GM19463 (cell line): ENCODE measurements around the gene NEK5.
A peak's percentile ranks its signal among the peaks of the same experiment; 100 is the strongest.
"Not testable (repeated sequence)": the region's sequence is repeated elsewhere in the genome, so short reads cannot be mapped to it uniquely, and the experiment has no call there.

Source experiments
- ATAC-seq: cut with Tn5 transposase; IDR thresholded peaks from one replicate; pipeline ENCODE4 v1.9.1; 2021; ENCODE audit warnings: mild to moderate bottlenecking, moderate library complexity; ENCODE audit not compliant: unreplicated experiment

Gene NEK5

DNA sequence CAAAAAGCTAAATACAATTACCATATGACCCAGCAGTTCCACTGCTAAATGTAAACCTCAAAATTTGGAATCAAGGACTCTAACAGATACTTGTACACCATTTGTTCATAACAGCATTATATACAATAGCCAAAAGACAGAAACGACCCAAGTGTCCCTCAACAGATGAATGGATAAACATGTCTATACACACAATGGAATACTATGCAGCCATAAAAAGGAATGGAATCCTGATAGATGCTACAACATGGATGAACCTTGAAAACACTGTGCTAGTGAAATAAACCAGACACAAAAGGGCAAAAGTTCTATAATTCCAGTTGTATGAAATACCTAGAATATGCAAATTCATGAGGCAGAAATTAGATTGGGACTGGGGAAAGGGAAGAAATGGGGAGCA is 18.4 kb upstream of the NEK5 start:
- no peak for ATAC-seq

DNA sequence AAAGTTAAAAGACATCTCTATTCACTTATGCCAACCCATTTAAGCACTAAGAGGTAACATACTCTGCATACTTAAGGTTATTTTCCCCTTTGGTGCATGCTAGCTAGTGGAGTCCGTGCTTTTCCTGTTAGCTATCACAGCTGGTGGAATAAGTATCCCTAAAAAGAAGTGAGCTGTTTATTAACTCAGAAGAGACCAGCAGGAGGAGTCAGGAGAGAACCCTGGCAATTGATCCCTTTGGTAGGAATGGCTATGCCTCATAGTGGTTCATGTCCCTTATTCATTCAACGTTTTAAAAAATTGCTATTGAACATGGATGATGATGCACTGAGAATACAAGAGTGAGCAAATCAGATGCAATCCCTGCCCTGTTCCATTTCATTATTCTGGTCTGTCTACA is 12.4 kb upstream of the NEK5 start:
- ATAC-seq = no peak

DNA sequence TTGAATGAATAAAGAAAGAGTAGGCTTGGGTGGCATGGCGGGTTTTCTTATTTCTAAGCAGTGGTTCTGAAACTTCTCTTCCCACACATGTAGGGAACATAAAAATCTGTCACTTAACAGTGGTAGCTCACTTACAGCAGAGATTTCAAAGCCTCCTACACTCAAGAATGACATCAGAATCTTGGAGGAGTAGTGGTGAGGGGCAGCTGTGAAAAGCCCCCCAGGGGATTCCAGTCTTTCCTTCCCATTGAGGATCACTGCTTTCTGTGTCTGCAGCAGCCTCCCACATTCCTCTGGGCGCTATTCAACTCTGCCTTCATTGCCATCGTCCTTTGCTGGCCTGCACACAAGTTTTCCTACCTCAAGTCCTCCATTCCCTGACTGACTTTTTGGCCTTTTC is 8.6 kb upstream of the NEK5 start:
- ATAC-seq = no peak

DNA sequence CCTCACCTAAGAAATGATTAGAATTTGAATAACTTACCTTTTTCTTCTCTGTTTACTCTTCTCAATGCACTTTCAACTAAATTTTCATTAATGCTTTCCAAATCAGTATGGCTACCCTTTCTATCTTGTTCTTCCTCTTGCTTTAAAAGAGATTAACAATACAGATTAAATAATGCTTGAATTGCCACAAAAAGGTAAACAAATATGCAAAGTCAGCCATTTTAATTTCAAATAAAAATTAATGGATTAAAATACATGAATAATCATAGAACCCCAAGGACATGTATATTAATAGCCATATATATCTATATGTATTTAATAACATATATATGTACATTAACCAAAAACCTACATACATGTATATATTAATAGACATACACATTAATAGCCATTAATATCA is 7.9 kb upstream of the NEK5 start:
- ATAC-seq = no peak

DNA sequence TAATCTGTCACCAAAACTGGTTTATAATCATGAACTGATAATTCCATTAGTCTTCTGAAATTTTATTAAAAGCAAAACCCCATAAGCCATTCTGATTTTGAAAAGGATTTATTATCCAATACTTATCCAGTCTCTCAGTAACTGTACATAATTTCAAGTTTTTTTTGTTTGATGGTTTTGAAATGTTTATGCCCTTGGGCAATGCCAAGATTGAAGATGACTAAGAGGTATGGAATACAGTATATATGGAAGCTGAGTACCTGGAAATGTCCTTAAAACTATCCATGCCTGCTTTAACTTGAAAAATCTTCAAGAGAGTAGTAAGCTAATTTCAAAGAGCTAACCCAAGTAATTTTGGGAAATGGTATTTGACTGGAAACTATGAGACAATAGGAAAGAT is 1.8 kb upstream of the NEK5 start:
- ATAC-seq = no peak

DNA sequence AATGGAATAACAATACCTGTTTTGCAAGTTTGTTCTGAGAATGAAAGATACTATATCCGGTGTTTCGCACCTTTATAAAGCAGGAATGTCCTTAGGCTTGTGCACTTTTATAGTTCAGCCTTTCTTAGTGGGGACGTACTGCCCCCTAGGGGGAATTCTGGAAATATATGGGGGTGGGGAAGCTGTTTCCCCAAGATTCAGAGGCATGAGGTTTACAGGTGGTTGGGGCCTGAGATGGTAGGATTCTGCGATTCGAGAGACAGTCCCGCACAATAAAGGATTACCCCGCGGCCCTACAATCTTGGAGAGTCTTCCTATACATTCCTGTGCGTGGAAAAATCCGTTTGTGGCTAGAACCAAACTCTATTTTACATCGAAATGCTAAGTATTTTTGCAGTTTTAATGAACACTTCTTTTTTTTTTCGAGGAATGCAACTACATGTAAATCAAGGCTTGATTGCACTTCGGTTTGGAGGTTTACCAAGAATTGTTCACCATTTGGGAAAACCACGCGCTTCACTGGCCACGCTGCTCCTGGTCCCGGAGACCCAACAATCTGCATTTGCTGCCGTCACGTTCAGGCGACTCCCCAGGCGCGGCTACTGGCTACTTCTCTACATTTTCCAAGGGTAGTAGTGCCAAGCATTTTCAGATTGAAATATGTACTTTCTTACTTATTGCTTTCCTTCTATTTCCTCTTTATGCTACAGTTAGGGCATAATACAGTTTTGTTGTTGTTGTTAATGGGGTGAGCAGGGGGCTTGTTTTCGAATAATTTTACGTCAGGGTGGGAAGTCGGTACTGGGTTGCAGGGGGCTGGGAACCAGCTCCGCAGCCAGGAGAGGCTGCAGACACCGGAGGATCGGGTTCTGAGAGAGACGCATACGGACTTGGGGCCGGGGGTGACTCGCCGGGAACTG is 830 bp downstream of the NEK5 start:
- peak; percentile 44 for ATAC-seq

DNA sequence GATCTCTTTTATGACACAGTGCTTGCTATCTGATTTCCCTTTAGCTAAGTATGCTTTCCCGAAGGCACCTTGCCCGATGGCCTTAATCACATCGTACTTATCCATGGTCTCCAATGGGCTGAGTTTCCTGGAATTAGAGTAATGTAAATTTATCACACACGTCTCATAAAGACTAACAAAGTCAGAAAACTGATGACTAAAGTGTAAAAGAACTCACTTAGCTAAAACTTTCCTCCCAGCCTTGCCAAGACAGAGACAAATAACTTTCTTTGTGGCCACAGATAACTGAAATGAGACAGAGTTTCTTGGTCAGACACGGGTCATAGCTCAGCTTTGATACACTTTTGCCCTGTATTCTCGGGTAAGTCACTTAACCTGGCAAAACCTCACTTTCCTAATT is 1.5 kb downstream of the NEK5 start:
- ATAC-seq = peak; percentile 19

DNA sequence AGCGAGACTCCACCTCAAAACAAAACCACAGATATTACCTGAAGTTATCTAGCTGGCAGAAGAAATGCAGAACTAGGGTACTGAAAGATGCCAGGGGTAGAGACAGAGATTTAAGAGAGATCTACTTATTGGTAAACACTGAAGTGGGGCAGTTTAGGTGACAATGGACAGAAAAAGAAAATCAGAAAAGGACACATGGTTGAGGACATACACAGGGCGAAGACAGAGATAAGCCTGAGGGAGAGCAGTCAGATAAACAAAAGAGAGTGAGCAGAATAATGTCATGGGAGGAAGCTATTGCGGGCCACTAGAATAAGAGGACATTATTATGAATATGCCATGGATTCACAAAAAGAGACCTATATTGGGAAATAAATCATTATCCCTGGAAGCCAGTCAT is 3.3 kb downstream of the NEK5 start:
- no peak for ATAC-seq

DNA sequence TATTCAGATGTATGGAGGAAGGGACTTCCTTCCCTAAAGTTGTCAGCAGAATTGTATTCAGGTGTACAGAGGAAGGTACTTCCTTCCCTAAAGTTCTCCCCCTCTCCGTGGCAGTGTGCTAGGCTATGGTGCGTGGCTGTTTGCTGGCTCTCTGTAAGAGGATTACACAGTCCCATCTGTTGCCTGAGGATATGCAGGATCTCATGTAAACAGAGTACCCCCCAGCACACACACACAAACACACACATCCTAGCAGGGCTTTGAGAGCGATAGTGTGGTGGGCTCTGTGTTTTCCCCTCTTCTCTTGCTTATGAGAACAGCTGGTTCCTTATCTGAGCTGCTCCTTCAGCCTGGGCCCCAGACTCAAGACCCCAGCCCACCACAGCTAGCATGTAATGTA is 10.3 kb downstream of the NEK5 start:
- ATAC-seq = no peak

DNA sequence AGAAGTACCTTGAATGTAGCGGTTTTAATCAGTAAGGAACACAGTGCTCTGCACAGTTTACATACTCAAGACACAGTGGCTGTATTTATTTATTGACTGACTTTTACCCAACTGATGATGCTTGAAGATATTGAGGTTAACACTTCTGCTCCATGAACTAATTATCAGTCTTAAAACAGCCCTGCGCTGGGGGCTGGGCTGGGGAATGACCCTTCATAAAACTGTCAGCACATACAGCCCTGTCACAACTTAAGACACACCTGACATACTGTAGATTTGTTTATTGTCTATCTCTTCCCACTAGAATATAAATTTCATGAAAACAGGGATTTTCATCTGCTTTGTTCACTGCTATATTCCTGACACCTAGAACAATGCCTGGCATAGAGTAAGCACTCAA is 10.8 kb downstream of the NEK5 start:
- ATAC-seq = no peak

DNA sequence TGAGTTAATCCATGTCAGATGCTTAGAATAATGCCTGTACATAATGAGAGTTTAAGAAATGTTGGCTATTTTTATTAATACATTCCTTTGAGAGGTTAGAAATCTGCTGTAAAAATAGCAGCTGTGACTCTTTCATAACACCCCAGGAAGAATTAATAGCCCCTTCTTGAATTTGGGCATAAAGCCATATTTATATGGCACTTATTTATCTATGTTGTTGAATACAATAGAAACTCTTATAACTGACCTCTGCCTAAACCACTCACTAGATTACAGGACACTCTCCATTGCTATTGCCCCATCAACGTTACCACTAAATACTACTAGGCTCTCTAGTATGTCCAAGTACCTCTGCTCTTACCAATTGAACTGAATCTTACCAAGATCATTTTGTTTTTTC is 16.3 kb downstream of the NEK5 start:
- ATAC-seq = no peak

DNA sequence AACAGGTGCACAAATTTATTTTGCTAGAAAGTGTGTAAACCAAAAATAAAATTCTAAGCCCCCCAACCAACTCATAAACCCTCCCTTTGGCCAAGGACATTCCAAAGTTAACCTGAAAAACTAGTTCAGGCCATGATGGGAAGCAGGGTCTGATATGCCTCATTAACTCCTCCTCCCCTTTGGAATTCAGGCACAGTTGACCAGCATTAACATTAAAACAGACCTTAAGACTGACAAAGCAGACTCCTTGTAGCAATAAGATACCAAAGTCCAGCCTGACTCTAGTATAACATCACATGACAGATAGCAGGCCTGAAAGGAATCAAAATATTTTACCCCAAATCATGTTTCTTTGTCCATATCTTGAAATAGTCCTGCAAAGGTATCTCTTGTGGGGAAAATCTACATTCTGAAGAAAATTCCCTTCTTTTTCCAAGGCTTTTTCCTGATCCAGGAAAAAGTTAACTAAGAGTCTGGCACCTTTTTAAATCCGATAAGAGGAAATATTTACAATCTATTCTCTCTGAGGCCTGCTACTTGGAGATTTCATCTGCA is 19.7 kb downstream of the NEK5 start:
- ATAC-seq = no peak

DNA sequence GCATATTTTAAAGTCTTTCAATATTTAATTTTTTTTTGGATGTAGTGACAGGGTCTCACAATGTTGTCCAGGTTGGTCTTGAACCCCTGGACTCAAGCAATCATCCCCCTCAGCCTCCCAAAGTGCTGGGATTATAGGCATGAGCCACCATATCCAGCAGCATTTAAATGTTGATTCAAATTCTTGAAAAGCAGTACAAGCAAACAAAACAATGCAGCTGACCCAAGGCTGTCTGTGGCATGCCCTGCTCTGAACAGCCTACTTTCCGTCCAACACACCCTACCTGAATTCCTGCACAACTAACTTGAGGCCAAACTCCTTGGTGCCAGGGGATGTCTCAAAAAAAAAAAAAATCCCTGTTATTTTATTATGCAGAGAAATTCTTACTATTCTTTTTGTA is 23.0 kb downstream of the NEK5 start:
- no peak for ATAC-seq

DNA sequence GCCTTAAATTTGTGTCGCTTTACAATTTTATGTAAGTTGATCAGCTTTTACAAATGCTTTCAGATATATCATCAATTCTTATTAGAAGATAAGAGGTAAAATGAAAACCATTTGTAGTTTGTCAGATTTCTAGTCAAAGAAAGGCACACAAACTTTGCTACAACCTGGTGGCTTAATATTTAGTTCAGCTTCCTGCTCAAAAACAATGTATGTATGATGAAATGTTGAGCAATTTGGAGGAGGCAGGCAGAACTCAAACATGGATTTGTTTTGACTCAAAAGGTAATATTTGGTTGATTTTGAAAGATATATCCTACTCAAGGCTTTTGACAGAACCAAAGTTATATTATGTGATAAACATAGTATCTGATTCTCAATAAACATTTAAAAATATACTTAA is 24.2 kb downstream of the NEK5 start:
- ATAC-seq = no peak

DNA sequence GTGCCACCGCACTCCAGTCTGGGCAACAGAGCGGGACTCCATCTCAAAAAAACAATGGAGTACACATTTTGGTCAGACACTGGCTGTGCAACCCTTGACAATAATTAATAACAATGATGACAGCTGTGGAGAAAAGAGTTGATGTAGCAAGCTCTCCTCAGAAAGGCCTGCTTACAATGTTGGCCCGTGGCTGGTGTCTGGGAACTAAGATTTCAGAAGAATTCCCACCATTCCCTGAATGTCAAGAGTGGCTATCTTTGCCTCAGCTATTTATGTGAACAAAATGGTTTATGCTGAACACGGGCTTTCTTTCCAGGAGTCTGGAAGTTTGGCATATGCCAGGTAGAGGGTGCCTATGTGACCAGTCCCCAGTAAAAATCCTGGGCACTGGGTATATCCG is 25.5 kb downstream of the NEK5 start:
- no peak for ATAC-seq

DNA sequence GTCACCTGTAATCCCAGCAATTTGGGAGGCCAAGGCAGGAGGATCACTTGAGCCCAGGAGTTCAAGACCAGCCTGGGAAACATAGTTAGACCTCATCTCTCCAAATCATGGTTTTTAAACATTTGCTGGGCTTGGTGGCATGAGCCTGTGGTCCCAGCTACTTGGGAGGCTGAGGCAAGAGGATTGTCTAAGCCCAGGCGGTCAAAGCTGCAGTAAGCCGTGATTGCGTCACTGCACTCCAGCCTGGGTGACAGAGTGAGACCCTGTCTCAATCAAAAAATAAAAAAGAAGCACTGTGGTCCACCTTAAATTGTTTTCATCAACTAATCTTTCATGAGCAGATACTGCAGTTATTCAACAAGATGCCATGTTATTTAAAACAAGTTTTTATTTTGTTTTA is 26.4 kb downstream of the NEK5 start:
- not testable (repeated sequence) for ATAC-seq

DNA sequence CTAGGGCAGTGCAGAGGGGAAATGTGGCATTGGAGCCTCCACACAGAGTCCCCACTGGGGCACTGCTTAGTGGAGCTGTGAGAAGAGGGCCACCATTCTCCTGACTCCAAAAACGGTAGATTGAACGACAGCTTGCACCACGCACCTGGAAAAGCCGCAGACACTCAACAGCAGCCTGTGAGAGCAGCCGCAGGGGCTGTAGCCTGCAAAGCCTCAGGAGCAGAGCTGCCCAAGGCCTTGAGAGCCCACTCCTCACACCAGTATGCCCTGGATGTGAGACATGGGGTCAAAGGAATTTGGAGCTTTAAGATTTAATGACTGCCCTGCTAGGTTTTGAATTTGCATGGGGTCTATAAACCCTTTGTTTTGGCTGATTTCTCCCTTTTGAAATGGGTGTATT is 31.7 kb downstream of the NEK5 start:
- no peak for ATAC-seq

DNA sequence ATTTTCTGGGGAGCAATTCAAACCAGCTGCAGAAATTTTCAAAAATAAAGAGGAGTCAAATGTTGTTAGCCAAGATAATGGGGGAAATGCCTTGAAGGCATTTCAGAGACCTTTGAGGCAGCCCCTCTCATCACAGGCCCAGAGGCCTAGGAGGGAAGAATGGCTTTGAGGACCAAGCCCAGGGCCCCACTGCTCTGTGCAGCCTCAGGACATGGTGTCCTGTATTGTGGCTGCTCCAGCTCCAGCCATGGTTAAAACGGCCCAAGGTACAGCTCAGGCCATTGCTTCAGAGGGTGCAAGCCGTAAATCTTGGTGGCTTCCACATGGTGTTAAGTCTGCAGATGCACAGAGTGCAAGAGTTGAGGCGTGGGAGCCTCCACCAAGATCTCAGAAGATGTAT is 32.1 kb downstream of the NEK5 start:
- ATAC-seq = no peak

DNA sequence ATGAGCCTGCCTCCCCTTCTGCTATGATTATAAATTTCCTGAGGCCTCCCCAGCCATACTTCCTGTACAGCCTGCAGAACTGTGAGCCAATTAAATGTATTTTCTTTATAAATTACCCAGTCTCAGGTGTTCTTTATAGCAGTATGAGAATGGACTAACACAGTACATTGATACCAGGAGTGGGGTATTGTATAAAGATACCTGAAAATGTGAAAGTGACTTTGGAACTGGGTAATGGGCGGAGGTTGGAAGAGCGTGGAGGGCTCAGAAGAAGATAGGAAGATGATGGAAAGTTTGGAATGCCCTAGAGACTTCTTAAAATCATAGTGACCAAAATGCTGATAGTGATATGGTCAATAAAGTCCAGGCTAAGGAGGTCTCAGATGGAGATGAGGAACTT is 32.8 kb downstream of the NEK5 start:
- ATAC-seq = no peak

DNA sequence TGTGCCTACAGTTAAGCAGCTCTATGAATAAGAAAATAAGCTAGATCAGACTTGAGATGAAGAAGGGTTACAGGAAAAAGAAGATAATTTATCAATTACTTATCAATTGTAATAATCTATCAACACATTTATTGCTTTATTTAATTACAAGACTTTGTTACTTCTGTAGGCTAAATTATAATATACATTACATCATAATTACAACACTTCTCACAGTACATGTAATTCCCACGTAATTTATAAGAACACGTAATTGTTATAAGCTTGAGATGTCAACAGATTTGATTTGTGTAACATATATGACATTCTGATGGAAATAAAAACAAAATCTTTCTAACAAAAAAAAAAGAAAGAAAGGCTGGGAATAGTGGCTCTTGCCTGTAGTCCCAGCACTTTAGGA is 36.8 kb downstream of the NEK5 start:
- ATAC-seq = no peak

DNA sequence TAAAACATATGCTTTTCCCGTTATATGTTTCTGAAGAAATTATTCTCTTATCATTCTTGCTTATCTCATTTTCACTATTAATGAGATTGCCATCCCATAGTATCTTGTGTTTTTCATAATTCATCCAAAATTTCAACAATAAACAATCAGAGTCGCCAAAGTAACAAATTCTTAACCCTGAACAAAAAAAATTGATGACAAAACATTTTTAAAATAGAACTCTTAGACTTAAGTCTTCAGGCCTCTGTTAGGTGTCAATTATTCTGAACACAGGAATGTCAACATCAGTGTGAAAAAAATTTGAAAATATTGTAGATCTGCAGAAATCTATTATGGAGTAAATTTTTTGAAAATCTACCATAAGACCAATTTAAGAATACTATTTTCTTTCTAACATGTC is 37.4 kb downstream of the NEK5 start:
- ATAC-seq = no peak

DNA sequence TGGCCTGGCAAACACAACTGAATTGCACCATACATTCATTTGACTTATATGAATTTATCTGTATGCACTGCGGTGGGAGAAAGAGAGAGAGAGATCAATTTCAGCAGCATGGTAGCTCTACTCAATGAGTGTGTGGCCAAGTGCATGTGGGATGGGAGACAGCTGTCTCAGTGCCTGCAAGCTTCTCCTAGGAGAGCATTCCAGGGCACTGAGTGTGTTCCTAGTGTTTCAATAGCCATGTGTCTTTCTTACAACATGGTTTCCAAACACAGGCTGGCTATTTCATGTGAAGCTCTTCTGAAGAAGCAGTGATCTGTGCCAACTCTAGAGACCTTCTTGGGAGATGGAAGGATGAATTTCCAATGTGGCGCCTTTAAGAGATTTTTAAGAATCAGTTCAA is 43.5 kb downstream of the NEK5 start:
- ATAC-seq = no peak

DNA sequence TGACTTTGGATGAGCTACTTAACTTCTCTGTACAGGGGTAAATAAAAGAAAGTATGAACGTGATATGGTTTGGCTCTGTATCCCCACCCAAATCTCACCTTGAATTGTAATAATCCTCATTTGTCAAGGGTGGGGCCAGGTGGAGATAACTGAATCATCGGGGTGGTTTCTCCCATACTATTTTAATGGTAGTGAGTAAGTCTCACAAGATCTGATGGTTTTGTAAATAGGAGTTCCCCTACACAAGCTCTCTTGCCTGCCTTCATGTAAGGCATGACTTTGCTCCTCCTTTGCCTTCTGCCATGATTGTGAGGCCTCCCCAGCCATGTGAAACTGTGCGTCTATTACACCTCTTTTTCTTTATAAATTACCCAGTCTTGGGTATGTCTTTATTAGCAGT is 43.9 kb downstream of the NEK5 start:
- ATAC-seq = not testable (repeated sequence)
